ENCODE data around the gene TCN2.

- TF ChIP-seq EZH2phosphoT487 (IDR thresholded peaks at IDR 0.05; ENCODE audit: insufficient read depth, low read depth) (no peak), EZH2 (IDR thresholded peaks at IDR 0.05; ENCODE audit: insufficient read depth, poor library complexity, severe bottlenecking) (no peak)
These were observed 40.8 kb upstream of the TCN2 start for GRCh38 chr22:30566125-30566524.

Data from GM23248 (cell line).